Fibroblast of pulmonary artery (primary cell): ENCODE results near the gene UNK.

Source experiments
- DNase-seq: peaks from one replicate; pipeline ENCODE4 v3.0.0-alpha.2; 2010; ENCODE audit warnings: low read depth
- H3K4me3 ChIP-seq: replicated peaks from 2 replicates; pipeline ENCODE4 v1.5.1; 2011; ENCODE audit warnings: low read depth, mild to moderate bottlenecking, control low read depth, low read length, moderate library complexity
- TF ChIP-seq, protein P1 (sequence below): IDR thresholded peaks from 2 replicates; pipeline ENCODE4 v1.5.1; 2011; ENCODE audit warnings: mild to moderate bottlenecking, control low read depth, low read length, inconsistent platforms; ENCODE audit errors: missing control alignments

UNK gene

DNA sequence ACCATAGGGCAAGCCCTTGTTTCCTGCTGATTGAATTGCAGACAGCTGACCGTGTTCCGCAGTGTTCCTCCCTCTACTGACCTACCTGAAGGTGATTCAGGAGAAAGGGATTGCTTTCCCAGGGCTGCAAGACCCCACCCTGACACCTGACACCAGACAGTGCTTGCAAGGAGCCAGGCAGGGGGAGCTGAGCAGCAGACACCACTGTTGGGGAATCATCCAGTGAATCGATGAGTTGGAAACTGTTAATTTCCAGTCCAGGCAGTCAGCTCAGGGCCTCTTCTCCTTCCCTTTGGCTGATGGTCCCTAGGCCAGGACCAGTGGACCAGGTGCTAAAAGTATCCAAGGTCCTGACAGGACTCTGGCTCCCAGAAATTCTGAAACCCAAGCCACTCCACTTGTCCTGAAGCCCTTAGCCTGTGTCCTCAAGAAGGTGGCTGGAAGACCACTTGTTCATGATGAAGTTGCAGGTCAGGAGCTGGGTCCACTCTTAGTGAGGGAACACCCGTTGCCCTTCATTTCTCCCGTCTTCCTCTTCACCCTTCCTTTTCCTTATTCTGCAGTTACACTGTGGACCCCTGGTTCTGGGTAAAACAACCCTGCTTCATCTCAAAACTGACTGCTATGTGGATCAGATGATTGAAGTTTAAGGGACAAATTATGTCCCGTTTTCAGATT lies 9.5 kb upstream of the UNK start:
- DNase-seq: peak; percentile 63
- H3K4me3 ChIP-seq: no peak overlapping the region
- TF ChIP-seq, protein P1, sequence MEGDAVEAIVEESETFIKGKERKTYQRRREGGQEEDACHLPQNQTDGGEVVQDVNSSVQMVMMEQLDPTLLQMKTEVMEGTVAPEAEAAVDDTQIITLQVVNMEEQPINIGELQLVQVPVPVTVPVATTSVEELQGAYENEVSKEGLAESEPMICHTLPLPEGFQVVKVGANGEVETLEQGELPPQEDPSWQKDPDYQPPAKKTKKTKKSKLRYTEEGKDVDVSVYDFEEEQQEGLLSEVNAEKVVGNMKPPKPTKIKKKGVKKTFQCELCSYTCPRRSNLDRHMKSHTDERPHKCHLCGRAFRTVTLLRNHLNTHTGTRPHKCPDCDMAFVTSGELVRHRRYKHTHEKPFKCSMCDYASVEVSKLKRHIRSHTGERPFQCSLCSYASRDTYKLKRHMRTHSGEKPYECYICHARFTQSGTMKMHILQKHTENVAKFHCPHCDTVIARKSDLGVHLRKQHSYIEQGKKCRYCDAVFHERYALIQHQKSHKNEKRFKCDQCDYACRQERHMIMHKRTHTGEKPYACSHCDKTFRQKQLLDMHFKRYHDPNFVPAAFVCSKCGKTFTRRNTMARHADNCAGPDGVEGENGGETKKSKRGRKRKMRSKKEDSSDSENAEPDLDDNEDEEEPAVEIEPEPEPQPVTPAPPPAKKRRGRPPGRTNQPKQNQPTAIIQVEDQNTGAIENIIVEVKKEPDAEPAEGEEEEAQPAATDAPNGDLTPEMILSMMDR: no peak

DNA sequence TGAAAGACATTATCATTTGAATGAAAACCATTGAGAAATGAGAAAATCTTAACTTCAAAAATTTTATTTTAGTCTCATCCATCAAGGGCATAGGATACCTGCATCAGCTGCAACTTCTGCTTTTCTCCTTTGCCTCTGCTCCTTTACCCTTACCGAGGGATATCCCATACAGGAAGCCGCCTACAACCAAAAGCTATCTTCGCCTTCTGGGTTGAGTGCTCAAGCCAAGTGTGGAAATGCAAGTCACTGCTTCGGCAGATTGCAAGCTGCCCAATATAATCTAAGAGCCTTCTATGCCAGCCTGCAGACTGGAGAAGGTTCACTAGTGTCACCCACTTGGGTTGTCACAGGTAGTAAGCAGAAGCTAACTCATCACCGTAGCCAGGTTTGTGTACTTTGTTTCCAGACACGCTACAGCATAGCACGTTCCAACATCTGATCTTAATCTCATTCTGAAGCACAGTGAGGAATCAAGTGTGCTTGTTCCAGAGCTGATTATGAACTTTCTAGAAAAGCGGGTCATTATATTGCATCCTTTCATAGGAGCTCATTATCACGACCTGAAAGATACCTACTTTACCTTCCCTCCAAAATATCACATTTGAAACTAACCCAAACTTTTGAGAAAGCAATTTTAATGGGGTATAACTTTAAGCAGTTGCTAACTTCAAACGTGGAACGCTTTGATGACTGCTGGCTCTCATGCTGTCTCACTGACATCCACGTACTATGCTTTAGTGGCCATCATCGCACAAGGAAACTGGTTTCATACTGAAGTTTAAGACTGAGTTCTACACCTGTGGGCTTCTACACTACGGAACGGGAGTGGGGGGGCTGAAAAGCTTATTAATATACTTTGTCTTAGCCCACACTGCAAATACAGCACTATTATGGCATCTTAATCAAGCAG lies 8.0 kb upstream of the UNK start:
- TF ChIP-seq, protein P1: no peak
- H3K4me3 ChIP-seq: peak overlapping the region; percentile 89
- peak; percentile 56 for DNase-seq

DNA sequence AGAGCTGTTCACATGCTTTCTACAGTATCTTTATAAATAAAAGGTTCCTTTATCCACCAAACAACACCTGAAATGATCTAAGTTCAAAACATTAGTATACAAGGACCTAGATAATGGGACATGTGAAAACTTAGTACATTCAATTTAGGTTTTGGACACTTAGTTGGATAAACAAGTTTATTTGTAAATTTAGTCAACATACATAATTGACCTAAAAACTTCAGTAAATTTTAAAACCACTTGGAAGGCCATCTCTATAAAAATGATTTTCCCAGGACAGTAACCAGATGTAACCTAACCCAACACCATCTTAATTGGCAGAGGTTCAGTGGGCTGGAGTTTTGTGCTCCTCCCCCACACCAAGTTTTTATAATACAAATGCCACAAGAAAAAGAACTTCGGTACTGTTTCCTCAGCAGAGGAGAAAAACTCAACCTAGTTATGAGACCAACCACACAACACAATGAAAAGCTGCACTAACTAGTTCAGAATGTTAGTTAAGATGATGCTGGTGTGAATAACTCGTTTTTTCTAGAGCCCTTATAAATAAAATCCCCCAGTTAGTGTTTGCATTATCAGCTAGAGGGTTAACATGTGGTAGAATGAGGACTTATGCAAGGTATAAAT lies 7.2 kb upstream of the UNK start:
- TF ChIP-seq, protein P1: no peak
- peak overlapping the region; percentile 89 for H3K4me3 ChIP-seq
- DNase-seq: peak; percentile 46

DNA sequence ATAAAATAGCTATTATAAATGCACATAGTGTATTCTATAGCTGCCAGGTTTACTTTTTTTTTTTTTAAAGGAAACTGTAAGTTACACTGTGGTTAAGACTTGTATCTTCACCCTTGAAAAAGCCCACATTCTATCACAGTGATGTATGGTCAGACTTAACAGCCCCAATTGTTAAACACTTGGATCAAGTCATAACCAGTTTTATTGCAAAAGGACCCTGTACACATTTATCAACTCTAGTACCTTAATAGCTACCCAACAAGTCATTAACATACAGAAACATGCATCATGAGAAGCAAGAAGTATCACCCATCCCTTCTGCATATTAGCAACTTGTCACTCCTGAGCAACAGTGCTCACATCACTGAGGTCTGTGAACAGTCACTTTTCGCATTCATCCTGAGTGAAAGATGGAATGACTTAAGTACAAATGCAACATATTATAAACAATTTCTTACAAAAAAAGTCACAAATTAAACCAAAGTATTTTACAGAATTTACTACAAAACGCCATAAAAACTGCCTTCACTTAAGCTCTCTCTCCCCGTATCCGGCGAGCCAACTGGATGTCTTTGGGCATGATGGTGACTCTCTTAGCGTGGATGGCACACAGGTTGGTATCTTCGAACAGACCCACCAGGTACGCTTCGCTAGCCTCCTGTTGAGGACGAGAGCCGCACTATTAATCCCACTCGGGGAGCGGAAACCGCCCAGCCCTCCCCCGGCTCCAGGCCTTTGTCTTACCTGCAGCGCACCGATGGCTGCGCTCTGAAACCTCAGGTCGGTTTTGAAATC lies 6.3 kb upstream of the UNK start:
- peak; percentile 21 for DNase-seq
- peak overlapping the region; percentile 89 for H3K4me3 ChIP-seq

DNA sequence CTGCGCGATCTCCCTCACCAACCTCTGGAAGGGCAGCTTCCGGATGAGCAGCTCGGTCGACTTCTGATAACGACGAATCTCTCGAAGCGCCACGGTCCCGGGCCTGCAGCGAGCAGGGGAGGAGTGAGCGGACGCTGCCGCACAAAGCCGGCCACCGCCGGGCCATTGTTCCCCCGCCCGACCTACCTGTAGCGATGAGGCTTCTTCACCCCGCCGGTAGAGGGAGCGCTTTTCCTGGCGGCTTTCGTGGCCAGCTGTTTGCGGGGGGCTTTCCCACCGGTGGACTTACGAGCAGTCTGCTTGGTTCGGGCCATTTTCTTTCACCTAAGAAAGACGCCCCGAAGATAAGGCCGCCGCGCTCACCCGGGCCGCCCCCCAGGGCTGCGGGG lies 5.8 kb upstream of the UNK start:
- no peak for DNase-seq
- TF ChIP-seq, protein P1: peak; percentile 46
- peak overlapping the region; percentile 89 for H3K4me3 ChIP-seq

DNA sequence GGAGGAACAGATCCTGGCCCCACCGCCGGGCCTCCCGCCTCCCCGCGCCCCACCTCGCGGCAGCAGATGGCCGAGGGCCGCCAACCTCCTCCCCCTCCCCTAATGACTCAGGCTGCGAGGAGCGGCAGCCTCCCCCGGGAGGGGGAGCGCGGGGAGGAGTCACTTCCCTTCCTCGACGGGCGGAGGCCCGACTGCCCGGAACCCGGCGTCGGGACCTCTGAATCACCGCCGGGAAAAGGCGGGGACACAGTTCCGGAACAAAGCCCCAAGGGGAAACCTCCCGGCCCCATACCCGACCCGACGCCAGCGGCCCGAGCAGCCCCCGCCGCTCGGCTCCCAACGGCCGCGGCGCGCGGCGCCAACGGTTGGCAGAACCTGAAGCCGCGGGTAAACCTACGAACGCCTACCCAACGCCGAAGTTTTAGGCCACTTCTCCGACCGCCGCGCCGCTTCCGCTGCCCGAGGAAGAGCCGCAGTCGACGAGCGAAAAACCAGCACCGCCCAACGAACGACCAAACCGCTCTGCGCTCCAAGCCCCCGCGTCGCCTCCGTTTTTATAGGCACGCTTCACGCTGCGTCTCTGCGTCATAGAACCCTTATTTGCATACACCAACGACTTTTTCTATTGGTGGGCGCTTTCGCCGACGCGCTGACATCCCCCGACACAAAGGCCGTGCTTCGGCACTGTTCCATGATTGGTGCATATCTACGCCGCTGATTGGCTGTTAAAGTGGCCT lies 5.2 kb upstream of the UNK start:
- DNase-seq: peak; percentile 100
- H3K4me3 ChIP-seq: peak overlapping the region; percentile 89
- TF ChIP-seq, protein P1: no peak
